SK-N-SH treated with all-trans-retinoic acid at 6 μM for 48 hours (cell line): Measurements from ENCODE around the gene HK3.

Experiments
- ATAC-seq: fragments of 200-7000 bp; cut with Tn5 transposase; 3 replicates; pipeline ENCODE4 v1.9.1; 2020; ENCODE audit warnings: mild to moderate bottlenecking, moderate library complexity
- ARNTL ChIP-seq: fragments of 450-650 bp; formaldehyde crosslinking; IDR thresholded peaks from 2 replicates; pipeline ENCODE4 v1.5.0; 2020; ENCODE audit warnings: low read depth, mild to moderate bottlenecking, moderate library complexity, borderline replicate concordance
- BACH2 ChIP-seq: fragments of 250-450 bp; sonication (Bioruptor Pico); IDR thresholded peaks from 2 replicates; pipeline ENCODE4 v1.9.0; 2021; ENCODE audit warnings: mild to moderate bottlenecking, borderline replicate concordance
- CSDC2 ChIP-seq: fragments of 250-450 bp; sonication (Bioruptor Pico); IDR thresholded peaks from 2 replicates; pipeline ENCODE4 v1.5.0; 2020; ENCODE audit warnings: mild to moderate bottlenecking, moderate library complexity
- ESRRG ChIP-seq: fragments of 250-450 bp; sonication (Bioruptor Pico); IDR thresholded peaks from 2 replicates; pipeline ENCODE4 v1.6.1; 2021; ENCODE audit warnings: mild to moderate bottlenecking
- GLIS3 ChIP-seq: fragments of 250-450 bp; sonication (Bioruptor Pico); IDR thresholded peaks from 2 replicates; pipeline ENCODE4 v1.5.0; 2020; ENCODE audit warnings: mild to moderate bottlenecking, moderate library complexity
- ISL1 ChIP-seq: fragments of 250-450 bp; sonication (Bioruptor Pico); IDR thresholded peaks from 2 replicates; pipeline ENCODE4 v2.1.2; 2022; ENCODE audit warnings: mild to moderate bottlenecking, moderate library complexity
- OSR1 ChIP-seq: fragments of 250-450 bp; sonication (Bioruptor Pico); IDR thresholded peaks from 2 replicates; pipeline ENCODE4 v1.8.0; 2022; ENCODE audit warnings: moderate library complexity, mild to moderate bottlenecking, inconsistent platforms
- PPARA ChIP-seq: fragments of 250-450 bp; sonication (Bioruptor Pico); IDR thresholded peaks from 2 replicates; pipeline ENCODE4 v1.5.0; 2020; ENCODE audit warnings: mild to moderate bottlenecking, borderline replicate concordance
- RARB ChIP-seq: fragments of 250-450 bp; sonication (Bioruptor Pico); IDR thresholded peaks from 2 replicates; pipeline ENCODE4 v1.8.0; 2021; ENCODE audit warnings: mild to moderate bottlenecking, moderate library complexity
- SNAI2 ChIP-seq: fragments of 250-450 bp; sonication (Bioruptor Pico); IDR thresholded peaks from 2 replicates; pipeline ENCODE4 v1.5.0; 2020; ENCODE audit warnings: mild to moderate bottlenecking, moderate library complexity
- TCF4 ChIP-seq: fragments of 250-450 bp; sonication (Bioruptor Pico); IDR thresholded peaks from 2 replicates; pipeline ENCODE4 v1.8.0; 2021; ENCODE audit warnings: mild to moderate bottlenecking, moderate library complexity, borderline replicate concordance
- TOX ChIP-seq: fragments of 250-450 bp; sonication (Bioruptor Pico); IDR thresholded peaks from 2 replicates; pipeline ENCODE4 v1.8.0; 2021; ENCODE audit warnings: mild to moderate bottlenecking, moderate library complexity, borderline replicate concordance
- ZC3H10 ChIP-seq: fragments of 250-450 bp; sonication (Bioruptor Pico); IDR thresholded peaks from 2 replicates; pipeline ENCODE4 v1.5.1; 2021; ENCODE audit warnings: mild to moderate bottlenecking, moderate library complexity
- ZFP3 ChIP-seq: fragments of 250-450 bp; sonication (Bioruptor Pico); IDR thresholded peaks from 2 replicates; pipeline ENCODE4 v1.5.0; 2020; ENCODE audit warnings: mild to moderate bottlenecking, moderate library complexity
- ZFP30 ChIP-seq: fragments of 450-650 bp; formaldehyde crosslinking; IDR thresholded peaks from 2 replicates; pipeline ENCODE4 v1.5.0; 2022; ENCODE audit warnings: mild to moderate bottlenecking, moderate library complexity
- ZNF565 ChIP-seq: fragments of 450-650 bp; formaldehyde crosslinking; conservative IDR thresholded peaks from 2 replicates; pipeline ENCODE4 v1.5.0; 2020; ENCODE audit warnings: low read depth, mild to moderate bottlenecking, moderate library complexity
- ZNF70 ChIP-seq: fragments of 450-650 bp; formaldehyde crosslinking; IDR thresholded peaks from 2 replicates; pipeline ENCODE4 v1.5.0; 2020; ENCODE audit warnings: mild to moderate bottlenecking, moderate library complexity
- ZNF8 ChIP-seq: fragments of 450-650 bp; formaldehyde crosslinking; IDR thresholded peaks from 2 replicates; pipeline ENCODE4 v1.5.0; 2020; ENCODE audit warnings: mild to moderate bottlenecking, moderate library complexity
- TF ChIP-seq, protein P1 (sequence below): fragments of 250-450 bp; sonication (Bioruptor Pico); IDR thresholded peaks from 2 replicates; pipeline ENCODE4 v1.8.0; 2021; ENCODE audit warnings: low read depth, mild to moderate bottlenecking, moderate library complexity, borderline replicate concordance
- TF ChIP-seq, protein P2 (sequence below): fragments of 250-450 bp; sonication (Bioruptor Pico); IDR thresholded peaks from 2 replicates; pipeline ENCODE4 v1.5.1; 2020; ENCODE audit warnings: low read depth, mild to moderate bottlenecking, moderate library complexity
- TF ChIP-seq, protein P3 (sequence below): fragments of 250-450 bp; sonication (Bioruptor Pico); IDR thresholded peaks from 2 replicates; pipeline ENCODE4 v1.5.1; 2021; ENCODE audit warnings: mild to moderate bottlenecking, moderate library complexity
- TF ChIP-seq, protein P4 (sequence below): fragments of 250-450 bp; sonication (Bioruptor Pico); IDR thresholded peaks from 2 replicates; pipeline ENCODE4 v1.5.0; 2020; ENCODE audit warnings: mild to moderate bottlenecking, moderate library complexity
- TF ChIP-seq, protein P5 (sequence below): fragments of 250-450 bp; sonication (Bioruptor Pico); IDR thresholded peaks from 2 replicates; pipeline ENCODE4 v1.8.0; 2020; ENCODE audit warnings: mild to moderate bottlenecking, moderate library complexity, borderline replicate concordance

HK3 gene

DNA sequence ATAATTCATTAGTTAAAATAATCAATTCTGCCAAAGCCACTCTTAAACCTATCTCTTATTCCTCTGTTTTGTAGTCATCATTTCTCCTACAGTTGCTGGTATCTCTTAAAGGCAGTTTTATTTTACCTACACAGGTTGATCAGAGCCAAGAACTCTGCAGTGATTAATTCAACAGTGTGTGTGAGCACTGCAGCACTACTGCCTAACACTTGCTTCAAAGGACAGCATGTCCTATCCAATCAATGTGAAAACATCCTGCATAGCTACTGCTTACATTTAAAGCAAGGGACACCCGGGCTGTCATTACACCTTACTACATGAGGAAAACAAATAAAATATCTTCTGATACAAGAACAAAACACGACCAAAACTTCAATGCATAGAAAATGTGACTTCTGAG lies 45.1 kb upstream of the HK3 start:
- ATAC-seq, result no peak
- TF ChIP-seq SNAI2 (no peak), TOX (CRISPR knock-in tag) (no peak), CSDC2 (CRISPR knock-in tag) (no peak), ZNF8 (CRISPR knock-in tag) (no peak), OSR1 (no peak), ARNTL (no peak), ISL1 (CRISPR knock-in tag) (no peak), ZNF70 (no peak), PPARA (no peak), ZFP30 (CRISPR knock-in tag) (no peak), RARB (CRISPR knock-in tag) (no peak), GLIS3 (CRISPR knock-in tag) (no peak)
- TF ChIP-seq, protein P1, sequence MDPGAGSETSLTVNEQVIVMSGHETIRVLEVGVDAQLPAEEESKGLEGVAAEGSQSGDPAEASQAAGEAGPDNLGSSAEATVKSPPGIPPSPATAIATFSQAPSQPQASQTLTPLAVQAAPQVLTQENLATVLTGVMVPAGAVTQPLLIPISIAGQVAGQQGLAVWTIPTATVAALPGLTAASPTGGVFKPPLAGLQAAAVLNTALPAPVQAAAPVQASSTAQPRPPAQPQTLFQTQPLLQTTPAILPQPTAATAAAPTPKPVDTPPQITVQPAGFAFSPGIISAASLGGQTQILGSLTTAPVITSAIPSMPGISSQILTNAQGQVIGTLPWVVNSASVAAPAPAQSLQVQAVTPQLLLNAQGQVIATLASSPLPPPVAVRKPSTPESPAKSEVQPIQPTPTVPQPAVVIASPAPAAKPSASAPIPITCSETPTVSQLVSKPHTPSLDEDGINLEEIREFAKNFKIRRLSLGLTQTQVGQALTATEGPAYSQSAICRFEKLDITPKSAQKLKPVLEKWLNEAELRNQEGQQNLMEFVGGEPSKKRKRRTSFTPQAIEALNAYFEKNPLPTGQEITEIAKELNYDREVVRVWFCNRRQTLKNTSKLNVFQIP (CRISPR knock-in tag), result no peak
- TF ChIP-seq, all 23 proteins: peak for 0

DNA sequence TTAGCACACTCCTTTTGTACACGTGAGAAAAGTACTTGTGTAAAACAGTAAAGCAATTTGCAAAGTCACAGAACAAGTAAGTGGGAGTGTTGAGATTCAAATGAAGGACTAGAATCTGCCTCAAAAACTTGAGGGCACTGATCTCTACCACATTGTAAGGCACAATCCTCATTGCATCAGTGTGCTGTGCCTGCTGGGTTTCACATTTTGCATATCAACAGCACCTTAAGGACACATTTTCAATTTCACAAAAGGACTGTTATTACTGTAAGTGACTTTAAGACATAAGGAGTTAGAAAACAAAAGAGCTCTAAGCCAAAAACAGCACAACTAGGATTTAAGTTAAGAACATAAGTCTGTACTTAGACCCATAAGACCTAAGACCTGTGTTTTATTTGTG lies 44.7 kb upstream of the HK3 start:
- TF ChIP-seq, protein P2, sequence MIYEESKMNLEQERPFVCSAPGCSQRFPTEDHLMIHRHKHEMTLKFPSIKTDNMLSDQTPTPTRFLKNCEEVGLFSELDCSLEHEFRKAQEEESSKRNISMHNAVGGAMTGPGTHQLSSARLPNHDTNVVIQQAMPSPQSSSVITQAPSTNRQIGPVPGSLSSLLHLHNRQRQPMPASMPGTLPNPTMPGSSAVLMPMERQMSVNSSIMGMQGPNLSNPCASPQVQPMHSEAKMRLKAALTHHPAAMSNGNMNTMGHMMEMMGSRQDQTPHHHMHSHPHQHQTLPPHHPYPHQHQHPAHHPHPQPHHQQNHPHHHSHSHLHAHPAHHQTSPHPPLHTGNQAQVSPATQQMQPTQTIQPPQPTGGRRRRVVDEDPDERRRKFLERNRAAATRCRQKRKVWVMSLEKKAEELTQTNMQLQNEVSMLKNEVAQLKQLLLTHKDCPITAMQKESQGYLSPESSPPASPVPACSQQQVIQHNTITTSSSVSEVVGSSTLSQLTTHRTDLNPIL (CRISPR knock-in tag), result no peak
- no peak for ATAC-seq

DNA sequence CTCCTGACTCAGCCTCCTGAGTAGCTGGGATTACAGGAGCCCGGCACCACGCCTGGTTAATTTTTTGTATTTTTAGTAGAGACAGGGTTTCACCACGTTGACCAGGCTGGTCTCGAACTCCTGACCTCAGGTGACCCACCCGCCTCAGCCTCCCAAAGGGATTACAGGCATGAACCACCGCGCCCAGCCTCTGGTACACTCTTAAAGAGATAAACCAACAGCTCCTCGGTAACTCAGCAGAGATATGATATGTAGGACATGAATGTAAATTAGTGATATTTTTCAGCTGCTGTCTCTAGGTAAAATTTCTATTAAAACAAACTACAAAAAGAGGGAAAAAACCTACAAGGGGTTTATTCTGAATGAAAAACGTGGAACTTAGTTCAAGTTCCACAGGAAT lies 42.8 kb upstream of the HK3 start:
- ATAC-seq, result no peak

More for the DNA sequence above, 42.8 kb upstream of the HK3 start:
- no peak for TF ChIP-seq ZNF70
- TF ChIP-seq, protein P3, sequence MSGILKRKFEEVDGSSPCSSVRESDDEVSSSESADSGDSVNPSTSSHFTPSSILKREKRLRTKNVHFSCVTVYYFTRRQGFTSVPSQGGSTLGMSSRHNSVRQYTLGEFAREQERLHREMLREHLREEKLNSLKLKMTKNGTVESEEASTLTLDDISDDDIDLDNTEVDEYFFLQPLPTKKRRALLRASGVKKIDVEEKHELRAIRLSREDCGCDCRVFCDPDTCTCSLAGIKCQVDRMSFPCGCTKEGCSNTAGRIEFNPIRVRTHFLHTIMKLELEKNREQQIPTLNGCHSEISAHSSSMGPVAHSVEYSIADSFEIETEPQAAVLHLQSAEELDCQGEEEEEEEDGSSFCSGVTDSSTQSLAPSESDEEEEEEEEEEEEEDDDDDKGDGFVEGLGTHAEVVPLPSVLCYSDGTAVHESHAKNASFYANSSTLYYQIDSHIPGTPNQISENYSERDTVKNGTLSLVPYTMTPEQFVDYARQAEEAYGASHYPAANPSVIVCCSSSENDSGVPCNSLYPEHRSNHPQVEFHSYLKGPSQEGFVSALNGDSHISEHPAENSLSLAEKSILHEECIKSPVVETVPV (CRISPR knock-in tag), result no peak
- no peak for TF ChIP-seq PPARA
- TF ChIP-seq TOX (CRISPR knock-in tag), result no peak
- no peak for TF ChIP-seq RARB (CRISPR knock-in tag)
- no peak for TF ChIP-seq TCF4 (CRISPR knock-in tag)
- TF ChIP-seq, protein P4, sequence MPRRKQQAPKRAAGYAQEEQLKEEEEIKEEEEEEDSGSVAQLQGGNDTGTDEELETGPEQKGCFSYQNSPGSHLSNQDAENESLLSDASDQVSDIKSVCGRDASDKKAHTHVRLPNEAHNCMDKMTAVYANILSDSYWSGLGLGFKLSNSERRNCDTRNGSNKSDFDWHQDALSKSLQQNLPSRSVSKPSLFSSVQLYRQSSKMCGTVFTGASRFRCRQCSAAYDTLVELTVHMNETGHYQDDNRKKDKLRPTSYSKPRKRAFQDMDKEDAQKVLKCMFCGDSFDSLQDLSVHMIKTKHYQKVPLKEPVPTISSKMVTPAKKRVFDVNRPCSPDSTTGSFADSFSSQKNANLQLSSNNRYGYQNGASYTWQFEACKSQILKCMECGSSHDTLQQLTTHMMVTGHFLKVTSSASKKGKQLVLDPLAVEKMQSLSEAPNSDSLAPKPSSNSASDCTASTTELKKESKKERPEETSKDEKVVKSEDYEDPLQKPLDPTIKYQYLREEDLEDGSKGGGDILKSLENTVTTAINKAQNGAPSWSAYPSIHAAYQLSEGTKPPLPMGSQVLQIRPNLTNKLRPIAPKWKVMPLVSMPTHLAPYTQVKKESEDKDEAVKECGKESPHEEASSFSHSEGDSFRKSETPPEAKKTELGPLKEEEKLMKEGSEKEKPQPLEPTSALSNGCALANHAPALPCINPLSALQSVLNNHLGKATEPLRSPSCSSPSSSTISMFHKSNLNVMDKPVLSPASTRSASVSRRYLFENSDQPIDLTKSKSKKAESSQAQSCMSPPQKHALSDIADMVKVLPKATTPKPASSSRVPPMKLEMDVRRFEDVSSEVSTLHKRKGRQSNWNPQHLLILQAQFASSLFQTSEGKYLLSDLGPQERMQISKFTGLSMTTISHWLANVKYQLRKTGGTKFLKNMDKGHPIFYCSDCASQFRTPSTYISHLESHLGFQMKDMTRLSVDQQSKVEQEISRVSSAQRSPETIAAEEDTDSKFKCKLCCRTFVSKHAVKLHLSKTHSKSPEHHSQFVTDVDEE (CRISPR knock-in tag), result no peak
- TF ChIP-seq BACH2, result no peak
- TF ChIP-seq ISL1 (CRISPR knock-in tag), result no peak
- no peak for TF ChIP-seq ZFP3 (CRISPR knock-in tag)
- TF ChIP-seq ZC3H10, result no peak
- no peak for TF ChIP-seq ZNF8 (CRISPR knock-in tag)
- no peak for TF ChIP-seq ESRRG (CRISPR knock-in tag)
- TF ChIP-seq ARNTL, result no peak
- no peak for TF ChIP-seq ZNF565 (CRISPR knock-in tag)
- TF ChIP-seq, protein P2 (CRISPR knock-in tag), result no peak
- TF ChIP-seq ZFP30 (CRISPR knock-in tag), result no peak
- TF ChIP-seq, protein P5, sequence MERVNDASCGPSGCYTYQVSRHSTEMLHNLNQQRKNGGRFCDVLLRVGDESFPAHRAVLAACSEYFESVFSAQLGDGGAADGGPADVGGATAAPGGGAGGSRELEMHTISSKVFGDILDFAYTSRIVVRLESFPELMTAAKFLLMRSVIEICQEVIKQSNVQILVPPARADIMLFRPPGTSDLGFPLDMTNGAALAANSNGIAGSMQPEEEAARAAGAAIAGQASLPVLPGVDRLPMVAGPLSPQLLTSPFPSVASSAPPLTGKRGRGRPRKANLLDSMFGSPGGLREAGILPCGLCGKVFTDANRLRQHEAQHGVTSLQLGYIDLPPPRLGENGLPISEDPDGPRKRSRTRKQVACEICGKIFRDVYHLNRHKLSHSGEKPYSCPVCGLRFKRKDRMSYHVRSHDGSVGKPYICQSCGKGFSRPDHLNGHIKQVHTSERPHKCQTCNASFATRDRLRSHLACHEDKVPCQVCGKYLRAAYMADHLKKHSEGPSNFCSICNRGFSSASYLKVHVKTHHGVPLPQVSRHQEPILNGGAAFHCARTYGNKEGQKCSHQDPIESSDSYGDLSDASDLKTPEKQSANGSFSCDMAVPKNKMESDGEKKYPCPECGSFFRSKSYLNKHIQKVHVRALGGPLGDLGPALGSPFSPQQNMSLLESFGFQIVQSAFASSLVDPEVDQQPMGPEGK, result no peak
